HepG2 (cell line): ENCODE results near the gene TTPAL. TPM values are rescaled to one million over a fixed set of nuclear protein-coding genes. Genes with fewer than 3 reads are reported as not detected.

Experiments used
- ATF6 ChIP-seq: sonication (generic); formaldehyde crosslinking; conservative IDR thresholded peaks from 2 replicates; pipeline ENCODE4 v1.4.0; 2020; ENCODE audit warnings: missing genetic modification reagents
- ETV5 ChIP-seq: IDR thresholded peaks from 2 replicates; pipeline ENCODE4 v1.6.1; 2018; ENCODE audit warnings: missing biosample characterization, missing genetic modification reagents, inconsistent platforms, borderline replicate concordance
- HOXA5 ChIP-seq: sonication (generic); formaldehyde crosslinking; IDR thresholded peaks from 2 replicates; pipeline ENCODE4 v1.4.0; 2020; ENCODE audit warnings: missing genetic modification reagents
- NFKB2 ChIP-seq: sonication (generic); formaldehyde crosslinking; IDR thresholded peaks from 2 replicates; pipeline ENCODE4 v1.4.0; 2020; ENCODE audit warnings: missing genetic modification reagents, borderline replicate concordance
- SALL1 ChIP-seq: sonication (generic); formaldehyde crosslinking; IDR thresholded peaks from 2 replicates; pipeline ENCODE4 v1.8.0; 2022; ENCODE audit warnings: mild to moderate bottlenecking, missing genetic modification reagents
- ZNF800 ChIP-seq: sonication (generic); formaldehyde crosslinking; IDR thresholded peaks from 2 replicates; pipeline ENCODE4 v1.4.0; 2020; ENCODE audit warnings: missing genetic modification reagents
- polyA plus RNA-seq, 8 experiments: library from polyadenylated mRNA; depleted of rRNA in 3 of 8; stranded (reverse) in 7 of 8; unstranded in 1 of 8; fragments of >200 nt; fragmentation: Illumina TruSeq in 4 of 8; extraction: Trizol in 4 of 8; gene quantifications; 2 replicates each; pipeline versions ENCODE4 v1.2.1 to v1.2.3, GENCODE V29; 2011 to 2016; ENCODE audit warnings: low read depth in 4 of 8, missing spikeins in 1 of 8, mixed read lengths in 1 of 8; ENCODE audit not compliant: insufficient read depth in 1 of 8
- total RNA-seq, 5 experiments: library from RNA; depleted of rRNA; stranded (reverse); fragments of >200 nt; fragmentation: Illumina TruSeq; extraction: Trizol; gene quantifications; 2 replicates each; pipeline ENCODE4 v1.2.3, GENCODE V29; 2016; ENCODE audit warnings: low read depth in 1 of 5
- TF ChIP-seq, protein P1 (sequence below): sonication (generic); formaldehyde crosslinking; IDR thresholded peaks from 2 replicates; pipeline ENCODE4 v1.4.0; 2020; ENCODE audit warnings: mild to moderate bottlenecking, missing genetic modification reagents
- TF ChIP-seq, protein P2 (sequence below): sonication (generic); formaldehyde crosslinking; IDR thresholded peaks from 2 replicates; pipeline ENCODE4 v1.4.0; 2020; ENCODE audit warnings: missing genetic modification reagents, borderline replicate concordance
- TF ChIP-seq, protein P3 (sequence below): sonication (generic); formaldehyde crosslinking; IDR thresholded peaks from 2 replicates; pipeline ENCODE4 v1.4.0; 2020; ENCODE audit warnings: mild to moderate bottlenecking, low read depth, missing genetic modification reagents

Gene TTPAL
- total and polyA plus RNA-seq, 2 of the 13 experiments (the other 11 are each of a cell fraction or from before 2014, with no cell fraction given): 4.3 to 18.8 TPM

- TF ChIP-seq ATF6 (no peak), ZNF800 (CRISPR knock-in tag) (no peak), NFKB2 (CRISPR knock-in tag) (no peak), SALL1 (0 out of 2 replicates have a peak, but pooled peaks have one; percentile 10), HOXA5 (CRISPR knock-in tag) (0 out of 2 replicates have a peak, but pooled peaks have one; percentile 5), ETV5 (CRISPR knock-in tag) (no peak)
- TF ChIP-seq, protein P1, sequence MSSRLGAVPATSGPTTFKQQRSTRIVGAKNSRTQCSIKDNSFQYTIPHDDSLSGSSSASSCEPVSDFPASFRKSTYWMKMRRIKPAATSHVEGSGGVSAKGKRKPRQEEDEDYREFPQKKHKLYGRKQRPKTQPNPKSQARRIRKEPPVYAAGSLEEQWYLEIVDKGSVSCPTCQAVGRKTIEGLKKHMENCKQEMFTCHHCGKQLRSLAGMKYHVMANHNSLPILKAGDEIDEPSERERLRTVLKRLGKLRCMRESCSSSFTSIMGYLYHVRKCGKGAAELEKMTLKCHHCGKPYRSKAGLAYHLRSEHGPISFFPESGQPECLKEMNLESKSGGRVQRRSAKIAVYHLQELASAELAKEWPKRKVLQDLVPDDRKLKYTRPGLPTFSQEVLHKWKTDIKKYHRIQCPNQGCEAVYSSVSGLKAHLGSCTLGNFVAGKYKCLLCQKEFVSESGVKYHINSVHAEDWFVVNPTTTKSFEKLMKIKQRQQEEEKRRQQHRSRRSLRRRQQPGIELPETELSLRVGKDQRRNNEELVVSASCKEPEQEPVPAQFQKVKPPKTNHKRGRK (CRISPR knock-in tag): no peak
- TF ChIP-seq, protein P2, sequence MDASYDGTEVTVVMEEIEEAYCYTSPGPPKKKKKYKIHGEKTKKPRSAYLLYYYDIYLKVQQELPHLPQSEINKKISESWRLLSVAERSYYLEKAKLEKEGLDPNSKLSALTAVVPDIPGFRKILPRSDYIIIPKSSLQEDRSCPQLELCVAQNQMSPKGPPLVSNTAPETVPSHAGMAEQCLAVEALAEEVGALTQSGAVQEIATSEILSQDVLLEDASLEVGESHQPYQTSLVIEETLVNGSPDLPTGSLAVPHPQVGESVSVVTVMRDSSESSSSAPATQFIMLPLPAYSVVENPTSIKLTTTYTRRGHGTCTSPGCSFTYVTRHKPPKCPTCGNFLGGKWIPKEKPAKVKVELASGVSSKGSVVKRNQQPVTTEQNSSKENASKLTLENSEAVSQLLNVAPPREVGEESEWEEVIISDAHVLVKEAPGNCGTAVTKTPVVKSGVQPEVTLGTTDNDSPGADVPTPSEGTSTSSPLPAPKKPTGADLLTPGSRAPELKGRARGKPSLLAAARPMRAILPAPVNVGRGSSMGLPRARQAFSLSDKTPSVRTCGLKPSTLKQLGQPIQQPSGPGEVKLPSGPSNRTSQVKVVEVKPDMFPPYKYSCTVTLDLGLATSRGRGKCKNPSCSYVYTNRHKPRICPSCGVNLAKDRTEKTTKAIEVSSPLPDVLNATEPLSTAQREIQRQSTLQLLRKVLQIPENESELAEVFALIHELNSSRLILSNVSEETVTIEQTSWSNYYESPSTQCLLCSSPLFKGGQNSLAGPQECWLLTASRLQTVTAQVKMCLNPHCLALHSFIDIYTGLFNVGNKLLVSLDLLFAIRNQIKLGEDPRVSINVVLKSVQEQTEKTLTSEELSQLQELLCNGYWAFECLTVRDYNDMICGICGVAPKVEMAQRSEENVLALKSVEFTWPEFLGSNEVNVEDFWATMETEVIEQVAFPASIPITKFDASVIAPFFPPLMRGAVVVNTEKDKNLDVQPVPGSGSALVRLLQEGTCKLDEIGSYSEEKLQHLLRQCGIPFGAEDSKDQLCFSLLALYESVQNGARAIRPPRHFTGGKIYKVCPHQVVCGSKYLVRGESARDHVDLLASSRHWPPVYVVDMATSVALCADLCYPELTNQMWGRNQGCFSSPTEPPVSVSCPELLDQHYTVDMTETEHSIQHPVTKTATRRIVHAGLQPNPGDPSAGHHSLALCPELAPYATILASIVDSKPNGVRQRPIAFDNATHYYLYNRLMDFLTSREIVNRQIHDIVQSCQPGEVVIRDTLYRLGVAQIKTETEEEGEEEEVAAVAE: no peak
- TF ChIP-seq, protein P3, sequence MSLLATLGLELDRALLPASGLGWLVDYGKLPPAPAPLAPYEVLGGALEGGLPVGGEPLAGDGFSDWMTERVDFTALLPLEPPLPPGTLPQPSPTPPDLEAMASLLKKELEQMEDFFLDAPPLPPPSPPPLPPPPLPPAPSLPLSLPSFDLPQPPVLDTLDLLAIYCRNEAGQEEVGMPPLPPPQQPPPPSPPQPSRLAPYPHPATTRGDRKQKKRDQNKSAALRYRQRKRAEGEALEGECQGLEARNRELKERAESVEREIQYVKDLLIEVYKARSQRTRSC: no peak
These were observed 56.7 kb downstream of the TTPAL start (continued) for GRCh38 chr20:44532259-44532980.
